GM19025 (cell line): ENCODE measurements around the gene MT4.

ENCODE experiments used
- ATAC-seq: cut with Tn5 transposase; IDR thresholded peaks from one replicate; pipeline ENCODE4 v1.9.1; 2021; ENCODE audit warnings: mild to moderate bottlenecking, low read depth, moderate library complexity; ENCODE audit not compliant: unreplicated experiment

MT4 gene

DNA sequence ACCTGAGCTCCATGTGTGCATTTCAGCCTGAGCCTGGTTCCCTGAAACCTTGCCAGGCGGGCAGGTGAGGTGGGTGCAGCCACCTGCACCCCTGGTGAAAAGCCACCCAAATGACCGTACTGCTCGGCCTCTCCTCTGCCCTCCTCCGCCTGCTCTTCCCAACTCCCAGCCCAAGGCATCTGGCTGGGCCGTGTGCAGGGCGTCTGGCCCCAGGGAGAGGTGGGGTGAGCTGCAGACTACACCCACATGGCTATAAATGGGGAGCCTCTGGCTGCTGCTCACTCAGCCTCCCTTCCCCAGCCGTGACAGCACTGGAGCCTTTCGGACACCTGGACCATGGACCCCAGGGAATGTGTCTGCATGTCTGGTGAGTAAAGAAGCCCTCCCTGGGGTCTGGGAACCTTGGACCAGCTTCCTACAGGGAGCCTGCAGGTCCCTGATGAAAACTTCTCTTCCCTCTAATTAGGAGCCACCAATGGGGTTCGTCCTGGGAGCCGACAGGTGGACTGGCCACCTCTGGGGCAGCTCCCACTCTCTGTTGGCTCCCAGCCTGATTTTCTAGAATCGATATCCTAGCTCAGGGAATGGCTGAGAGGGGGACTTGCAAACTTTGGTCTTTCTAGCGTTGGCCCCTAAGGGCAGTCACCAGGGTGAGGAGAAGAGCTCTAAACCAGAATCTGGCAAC is at the start of gene MT4:
Gene MT4, plus strand, starts transcription at position 281 of the 685 bp plus-strand sequence. Its CDS starts 56 bp downstream, at position 337.
- no peak for ATAC-seq

DNA sequence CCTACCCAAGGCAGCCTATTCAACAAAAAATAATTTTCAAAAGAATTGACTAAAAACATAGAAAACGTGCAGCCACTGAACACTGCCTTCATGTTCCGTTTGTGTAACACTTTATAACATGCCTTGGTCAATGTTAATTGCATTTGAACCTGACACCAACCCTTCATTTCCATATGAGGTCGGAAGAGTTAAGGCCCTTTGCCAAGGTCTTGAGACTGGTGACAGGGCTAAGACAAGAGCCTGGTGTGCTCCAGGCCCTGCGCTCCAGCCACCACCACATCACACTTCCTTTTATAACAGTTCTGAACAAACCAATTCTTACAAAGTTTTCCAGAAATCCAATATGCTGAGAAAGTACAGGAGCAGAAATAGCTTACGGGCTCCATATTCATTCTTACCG is 49.2 kb upstream of the MT4 start:
- no peak for ATAC-seq

DNA sequence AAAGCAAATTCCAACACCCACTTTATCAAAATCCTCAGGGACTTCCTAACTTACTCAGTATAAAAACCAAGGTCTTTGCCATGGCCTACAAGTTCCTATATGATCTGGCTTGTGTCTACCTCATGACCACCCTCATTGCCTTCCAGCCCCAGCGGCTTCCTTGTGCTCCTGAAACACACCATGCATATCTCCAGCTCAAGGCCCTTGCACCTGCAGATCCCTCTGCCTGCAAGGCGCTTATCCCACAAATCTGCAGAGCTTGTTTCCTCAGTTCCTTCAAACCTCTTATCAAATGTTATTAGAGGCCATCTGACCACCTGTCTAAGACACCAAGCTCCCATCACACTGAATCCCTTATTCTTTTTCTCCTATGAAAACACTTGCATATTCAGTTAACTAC is 47.7 kb upstream of the MT4 start:
- no peak for ATAC-seq

DNA sequence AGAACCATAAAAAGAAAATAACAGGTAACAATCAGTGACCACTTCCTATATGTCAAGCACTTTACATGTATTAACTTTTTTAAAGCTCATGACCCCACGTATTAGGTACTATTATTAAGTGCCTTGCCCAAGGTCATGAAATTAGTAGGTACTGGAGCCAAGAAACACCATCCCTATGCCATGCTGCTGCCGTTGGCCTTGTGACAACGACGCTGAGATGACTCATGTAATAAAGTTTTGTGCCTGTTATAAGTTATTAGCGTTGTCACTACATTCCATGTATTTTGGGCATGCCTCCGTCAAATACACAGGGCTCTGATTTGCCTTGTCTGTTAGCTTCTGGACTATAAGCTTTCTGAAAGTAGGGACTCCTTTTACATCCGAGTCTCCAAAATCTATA is 46.4 kb upstream of the MT4 start:
- no peak for ATAC-seq

DNA sequence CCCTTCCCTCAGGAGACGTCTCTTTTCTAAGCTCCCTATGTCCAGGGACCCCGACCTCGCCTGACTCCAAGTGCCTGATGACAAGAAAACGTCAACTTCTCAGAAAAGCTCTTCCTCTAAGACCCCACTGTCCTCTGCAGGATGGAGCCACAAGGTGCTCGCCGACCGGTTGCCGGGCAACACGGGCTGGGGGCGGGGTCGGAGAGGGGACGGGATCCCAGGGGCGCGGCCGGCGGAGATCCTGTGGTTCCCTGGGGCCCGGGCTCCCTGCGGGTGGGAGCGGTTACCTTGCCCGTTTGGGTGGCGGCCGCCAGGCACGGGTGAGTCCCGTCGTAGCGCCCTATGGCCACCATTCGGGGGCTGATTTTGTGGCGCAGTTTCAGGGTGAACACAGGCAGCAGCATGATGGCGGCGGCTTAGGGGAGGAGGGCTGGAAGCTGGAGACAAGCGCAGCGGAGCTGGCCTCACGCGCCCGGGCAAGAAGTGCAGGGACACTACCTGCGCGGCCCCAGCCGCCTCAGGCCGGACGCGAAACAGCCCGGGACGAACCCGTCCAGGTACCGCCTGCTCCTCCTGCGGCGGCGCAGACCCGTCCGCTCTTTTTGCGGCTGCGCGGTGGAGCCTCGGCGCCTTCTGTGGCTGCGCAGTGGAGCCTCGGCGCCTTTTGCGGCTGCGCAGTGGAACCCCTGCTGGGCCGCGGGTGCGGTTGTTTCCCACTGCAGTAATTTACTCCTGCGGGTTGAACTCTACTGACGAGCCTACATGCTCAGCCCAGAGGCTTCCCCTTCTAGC is 45.2 kb upstream of the MT4 start, which contains the start of gene BBS2:
Gene BBS2, minus strand, starts transcription at position 566 of the 792 bp plus-strand sequence. Its CDS starts 162 bp downstream, at position 404.
- ATAC-seq, result peak; percentile 89

DNA sequence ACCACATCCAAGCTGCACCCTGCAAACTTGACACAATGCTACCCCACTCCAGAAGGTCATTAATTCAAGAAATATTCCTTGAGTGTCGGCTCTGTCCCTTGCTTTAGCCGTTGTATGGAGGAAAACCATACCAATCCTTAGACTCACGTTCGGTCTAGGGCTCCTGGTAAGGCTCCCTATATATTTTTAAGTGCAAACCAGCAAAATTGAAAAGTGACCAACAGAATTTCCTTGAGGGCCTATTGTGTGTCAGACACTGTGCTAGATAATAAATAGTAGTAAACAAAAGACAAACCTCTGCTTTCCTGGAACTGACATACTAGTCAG is 44.7 kb upstream of the MT4 start:
- no peak for ATAC-seq

DNA sequence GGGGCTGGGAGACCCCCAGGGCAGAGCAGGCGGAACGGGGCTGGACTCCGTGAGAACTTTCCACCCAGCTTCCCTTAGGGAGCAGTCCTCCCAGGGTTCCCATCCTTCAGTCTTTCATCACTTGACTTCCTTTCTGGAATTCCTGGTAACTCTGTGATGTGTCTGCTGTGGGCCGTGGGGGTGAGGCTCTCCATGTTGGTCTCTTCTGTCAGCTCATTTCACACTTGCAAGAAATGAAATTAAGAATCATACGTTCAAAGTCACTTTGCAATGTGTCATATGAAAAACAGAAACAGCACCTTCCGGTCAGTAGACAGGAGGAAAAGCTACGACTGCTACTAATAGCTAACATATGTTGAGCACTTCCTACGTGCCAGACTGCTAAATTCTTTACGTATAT is 39.6 kb upstream of the MT4 start:
- no peak for ATAC-seq

DNA sequence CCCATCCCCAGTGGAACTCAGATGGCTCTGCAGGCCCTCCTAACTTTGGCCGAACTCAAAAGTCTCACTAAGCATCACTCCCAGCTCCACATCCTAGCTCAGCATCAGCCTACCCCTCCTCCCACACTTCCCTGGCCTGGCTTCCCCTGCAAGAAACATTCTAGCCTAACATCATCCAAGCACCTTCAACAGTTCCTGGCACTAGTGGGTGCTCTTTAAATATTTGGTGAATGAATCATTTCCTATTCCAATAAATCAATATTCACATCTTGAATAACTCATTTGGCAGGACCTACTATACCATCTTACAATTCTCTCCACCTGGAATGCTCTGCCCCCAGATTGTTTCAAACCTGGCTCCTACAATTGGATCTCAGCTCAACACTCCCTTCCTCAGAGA is 34.0 kb upstream of the MT4 start:
- no peak for ATAC-seq

DNA sequence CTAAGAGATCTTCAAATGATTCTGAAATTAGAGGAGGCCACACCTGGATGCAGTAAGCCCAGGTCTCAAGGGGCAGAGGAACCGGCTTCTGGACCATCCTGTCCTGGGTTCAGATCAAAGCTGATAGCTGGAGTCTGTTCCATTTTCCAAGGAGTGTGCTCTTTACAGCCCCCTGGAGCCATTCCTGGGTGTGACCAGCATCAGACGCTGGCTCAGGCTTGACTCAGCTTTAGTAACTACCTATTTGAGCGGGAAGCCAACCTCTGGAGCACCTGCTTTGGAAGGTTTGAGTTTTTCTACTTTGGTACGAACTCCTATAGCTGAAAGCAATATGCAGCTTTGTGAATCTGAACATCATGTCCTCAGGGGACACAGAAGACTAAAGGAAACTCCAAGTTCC is 32.2 kb upstream of the MT4 start:
- no peak for ATAC-seq

DNA sequence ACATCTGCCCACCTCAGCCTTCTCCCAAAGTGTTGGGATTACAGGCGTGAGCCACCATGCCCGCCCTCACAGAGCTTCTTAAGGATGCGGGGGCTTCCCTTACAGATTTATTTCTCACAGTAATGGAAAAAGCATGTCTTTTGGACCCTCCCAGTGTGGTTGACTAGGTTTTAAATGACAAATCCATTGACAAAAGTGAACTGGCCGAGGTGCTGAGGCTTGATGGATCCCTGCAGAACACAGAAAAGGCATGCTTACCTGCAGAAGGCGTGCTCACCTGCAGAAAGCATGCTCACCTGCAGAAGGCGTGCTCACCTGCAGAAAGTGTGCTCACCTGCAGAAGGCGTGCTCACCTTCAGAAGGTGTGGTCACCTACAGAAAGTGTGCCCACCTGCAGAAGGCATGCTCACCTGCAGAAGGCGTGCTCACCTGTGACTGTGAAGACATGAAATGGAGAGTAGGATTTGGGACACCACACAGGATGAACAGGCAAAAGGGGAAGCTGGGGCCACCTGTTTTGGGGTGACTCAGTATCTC is 30.0 kb upstream of the MT4 start:
- ATAC-seq, result no peak

DNA sequence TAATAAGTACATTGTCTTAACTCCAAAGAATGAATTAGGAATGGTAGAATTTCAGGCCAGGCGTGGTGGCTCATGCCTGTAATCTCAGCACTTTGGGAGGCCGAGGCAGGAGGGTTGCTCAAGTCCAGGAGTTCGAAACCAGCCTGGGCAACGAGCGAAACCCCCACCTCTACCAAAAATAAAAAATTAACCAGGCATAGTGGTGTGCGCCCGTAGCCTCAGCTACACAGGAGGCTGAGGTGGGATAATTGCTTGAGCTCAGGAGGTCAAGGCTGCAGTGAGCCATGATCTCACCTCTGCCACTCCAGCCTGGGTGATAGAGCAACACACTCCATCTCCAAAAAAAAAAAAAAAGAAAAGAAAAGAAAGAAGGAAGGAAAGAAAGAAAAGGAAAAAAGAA is 26.5 kb upstream of the MT4 start:
- ATAC-seq, result no peak

DNA sequence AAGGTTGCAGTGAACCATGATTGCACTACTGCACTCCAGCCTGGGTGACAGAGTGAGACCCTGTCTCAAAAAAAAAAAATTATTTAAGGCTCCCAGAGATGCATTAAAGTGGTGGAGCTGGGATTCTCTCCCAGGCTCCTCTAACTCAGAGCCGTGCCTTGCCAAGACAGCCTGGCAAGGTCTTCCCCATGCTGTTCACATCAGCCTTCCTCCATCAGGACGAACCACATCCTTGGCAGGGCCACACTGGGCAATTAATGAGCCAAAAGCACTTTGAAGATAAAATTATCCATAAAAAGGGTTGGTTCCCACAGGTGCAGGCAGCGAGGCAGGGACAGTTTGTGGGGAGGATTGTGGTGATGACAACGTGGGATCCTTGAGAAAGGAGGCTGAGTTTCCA is 25.2 kb upstream of the MT4 start:
- ATAC-seq, result no peak

DNA sequence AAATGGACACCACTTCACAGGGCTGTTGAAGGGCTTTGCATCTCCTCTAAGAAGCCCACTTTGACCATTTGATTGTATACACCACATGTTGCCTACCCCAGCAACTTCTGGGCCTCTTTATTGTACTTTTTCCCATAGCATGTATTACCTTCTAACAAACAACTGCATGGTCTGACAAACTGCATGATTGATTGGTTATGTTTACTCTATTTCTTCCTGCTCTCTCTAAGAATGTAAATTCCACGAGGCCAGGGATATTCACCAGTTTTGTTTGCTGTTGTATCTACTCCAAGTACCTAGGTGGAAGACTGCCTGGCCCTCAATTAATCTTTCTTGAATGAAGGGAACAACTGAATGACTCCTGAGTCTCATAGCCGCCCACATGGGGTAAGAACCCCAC is 22.8 kb upstream of the MT4 start:
- no peak for ATAC-seq

DNA sequence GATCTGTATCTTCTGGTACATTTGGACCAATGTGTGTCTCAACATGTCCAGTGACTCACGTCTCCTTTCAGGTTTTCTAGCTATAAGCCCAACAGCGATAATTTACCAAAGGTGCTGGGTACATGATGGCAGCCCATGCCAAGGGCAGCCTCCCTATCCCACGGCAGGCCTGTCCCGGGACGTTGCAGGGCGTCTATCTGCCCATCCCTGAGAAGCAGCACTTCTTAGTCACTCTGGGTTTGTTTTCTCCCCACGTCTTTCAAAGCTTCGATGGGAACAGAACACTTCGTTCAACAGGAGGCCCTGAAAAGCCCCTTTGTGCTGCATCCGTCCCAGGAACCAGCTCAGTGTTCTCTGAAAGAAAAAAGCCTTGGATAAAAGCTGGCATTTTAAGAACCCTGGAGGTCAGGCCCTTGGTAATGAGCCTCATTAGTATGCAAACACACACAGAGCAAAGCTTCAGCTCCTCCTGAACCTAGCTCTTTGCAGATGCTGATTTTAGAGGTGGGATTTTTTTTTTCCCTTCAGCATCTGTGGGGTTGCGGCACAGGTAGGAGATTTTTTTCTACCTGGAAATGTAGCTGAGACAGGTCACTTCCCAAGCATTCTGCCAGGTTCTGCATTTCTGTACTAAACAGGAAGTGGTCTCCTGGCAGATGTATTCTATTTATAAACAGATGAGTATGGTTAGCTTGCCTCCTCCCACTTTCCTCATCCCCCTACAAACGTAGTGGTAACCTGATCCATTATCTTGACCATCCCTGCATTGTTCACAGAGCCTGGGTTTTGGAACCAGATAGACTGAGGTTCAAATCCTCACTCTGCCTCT is 17.5 kb upstream of the MT4 start:
- no peak for ATAC-seq

DNA sequence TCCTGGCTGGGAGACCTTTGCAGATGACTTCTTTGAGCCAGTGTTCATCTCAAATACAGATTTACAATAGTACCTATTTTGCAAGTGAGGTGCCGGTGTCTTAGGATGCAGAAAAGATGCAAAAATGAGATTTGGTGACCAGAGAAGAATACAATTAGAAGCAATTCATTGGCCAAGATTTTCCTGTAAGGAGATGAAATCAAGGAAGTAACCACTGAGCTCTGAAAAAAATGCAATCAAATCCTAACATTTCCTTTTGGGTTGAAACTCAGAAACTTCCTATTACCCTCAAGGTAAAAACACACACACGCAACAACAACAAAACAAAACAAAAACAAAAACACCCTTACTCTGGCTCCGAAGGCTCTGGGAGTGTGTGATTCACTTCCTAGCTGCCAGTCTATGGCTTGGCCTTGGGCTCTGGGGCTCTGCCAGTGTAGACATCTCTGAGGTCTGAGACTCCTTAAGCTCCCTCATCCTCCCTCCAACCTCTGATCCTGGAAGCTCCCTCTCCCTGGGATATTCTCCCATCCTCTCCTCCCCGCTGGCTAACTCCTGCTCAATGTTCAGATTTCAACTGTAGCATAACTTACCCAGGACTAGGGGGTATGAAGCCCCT is 16.8 kb upstream of the MT4 start:
- no peak for ATAC-seq

DNA sequence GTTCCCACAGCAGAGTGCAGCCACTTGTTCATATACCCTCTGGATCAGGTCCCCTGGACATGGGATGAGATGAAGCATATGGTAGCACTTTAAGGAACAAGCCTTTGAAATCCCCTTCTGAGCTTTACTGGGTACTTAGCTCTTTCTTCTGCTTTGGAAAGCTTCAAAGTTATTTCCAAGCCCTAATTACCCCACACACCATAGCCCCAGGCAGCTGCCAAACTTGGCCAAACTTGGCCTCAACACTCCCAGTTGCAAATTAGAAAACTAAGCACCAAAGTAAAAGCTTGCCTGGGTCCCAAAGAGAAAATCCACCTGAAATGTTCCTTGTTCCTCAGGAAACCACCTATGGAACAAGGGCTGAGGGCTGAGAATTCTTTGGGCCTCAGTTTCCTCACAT is 15.7 kb upstream of the MT4 start:
- no peak for ATAC-seq

DNA sequence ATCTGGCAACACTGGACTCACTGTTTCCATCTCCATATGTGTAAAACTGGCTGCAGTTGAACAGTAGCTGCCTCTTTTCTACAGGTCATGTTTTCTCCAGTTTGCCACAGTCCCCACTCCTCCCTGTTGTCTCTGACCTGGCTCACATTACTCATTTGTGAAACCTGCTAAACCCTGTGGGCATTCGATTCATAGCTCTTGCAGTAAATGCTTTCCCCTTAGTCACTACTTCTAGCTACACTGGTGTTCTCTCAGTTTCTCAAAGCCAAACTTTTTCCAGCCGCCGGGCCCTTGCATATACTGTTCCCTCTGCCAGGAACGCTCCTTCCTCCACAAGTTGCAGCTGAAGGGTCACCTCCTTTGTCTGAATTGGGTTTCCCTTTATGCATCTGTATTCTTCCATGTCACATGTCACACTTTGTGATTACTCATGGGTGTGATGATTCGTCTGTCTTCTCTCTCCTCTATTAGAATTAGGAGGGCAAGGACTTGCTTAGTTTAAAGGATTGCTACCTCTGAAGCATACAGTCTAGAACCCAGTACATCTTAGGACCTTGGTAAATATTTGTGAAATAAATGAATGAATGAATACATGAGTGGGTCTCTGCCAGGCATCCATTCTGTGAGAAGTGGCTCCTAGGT is 15.0 kb upstream of the MT4 start:
- no peak for ATAC-seq

DNA sequence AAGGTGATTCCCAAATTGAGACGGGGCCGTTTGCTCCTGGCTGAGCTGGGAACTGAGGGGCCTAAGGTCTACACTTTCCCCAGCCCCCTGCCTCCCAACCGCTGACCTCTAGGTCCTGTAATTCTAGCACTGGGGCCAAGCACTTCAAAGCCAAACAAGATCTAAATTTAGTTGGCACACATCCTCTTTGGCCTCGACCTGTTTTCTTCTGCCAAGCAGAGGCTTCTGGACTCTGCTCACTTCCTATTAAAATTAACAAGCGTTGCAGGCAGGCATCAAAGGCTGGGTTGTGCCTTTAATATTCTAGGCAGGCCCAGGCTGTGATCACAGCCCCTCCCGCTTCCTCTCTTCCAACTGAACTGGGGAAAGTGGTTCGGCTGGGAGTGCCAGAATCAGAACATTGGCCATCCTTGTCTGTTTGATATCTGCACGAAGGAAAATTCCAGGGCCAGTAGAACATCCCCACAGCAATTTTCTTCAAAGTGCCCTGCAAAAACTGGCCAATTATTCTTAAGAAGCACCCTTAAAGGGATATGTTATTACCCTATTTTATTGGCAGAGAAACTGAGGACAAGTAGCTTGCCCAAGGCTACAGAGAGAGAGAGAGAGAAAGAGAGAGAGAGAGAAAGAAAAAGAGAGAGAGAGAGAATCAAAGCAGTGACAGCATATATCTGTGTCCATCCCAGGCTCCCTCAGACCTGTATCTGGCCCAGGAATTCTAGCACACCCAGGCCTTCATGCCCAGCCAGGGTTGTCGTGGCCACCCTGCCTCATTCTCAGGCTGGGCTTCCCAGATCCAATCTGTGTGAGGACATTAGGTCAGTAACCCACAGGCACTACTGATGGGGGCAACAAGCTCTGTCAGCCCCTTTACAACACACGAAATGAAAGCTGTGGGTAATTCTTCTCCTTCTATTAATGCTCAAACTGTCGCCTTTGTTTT is 12.8 kb upstream of the MT4 start:
- ATAC-seq, result no peak

DNA sequence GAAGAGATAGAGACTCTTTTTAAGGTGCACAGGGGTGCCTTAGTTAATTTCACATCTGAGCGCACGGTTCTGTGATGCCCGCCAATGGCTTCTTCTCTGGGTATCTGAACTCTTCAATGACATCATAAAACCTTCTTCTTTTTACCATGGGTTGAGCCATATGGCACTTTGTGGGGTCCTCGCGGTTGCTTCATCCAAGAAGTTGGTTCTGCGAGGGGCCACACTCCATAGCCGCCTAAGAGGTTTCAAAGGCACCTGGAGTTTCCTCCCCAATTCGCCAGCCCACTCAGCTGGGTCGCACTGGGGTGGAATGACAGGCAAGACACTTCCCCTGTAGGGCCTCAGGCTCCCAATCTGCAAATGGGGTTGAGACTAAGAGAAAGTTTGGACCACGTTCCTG is 10.4 kb upstream of the MT4 start:
- ATAC-seq, result no peak
